Karpas-422 (cell line): ENCODE results near the gene ST7. TPM values are rescaled to one million over a fixed set of nuclear protein-coding genes. Genes with fewer than 3 reads are reported as not detected.

ENCODE experiments used
- DNase-seq: peaks from one replicate; pipeline ENCODE4 v3.0.0-alpha.2; 2015
- H2AFZ ChIP-seq: fragments of 200-600 bp; sonication (generic); 2 replicates; pipeline ENCODE4 v1.6.1; 2014; ENCODE audit warnings: antibody characterized with exemption, low read length, mixed read lengths
- H3K27ac ChIP-seq: fragments of 200-600 bp; sonication (generic); 2 replicates; pipeline ENCODE4 v1.5.1; 2014; ENCODE audit warnings: mild to moderate bottlenecking, low read length, moderate library complexity
- H3K27me3 ChIP-seq: fragments of 200-600 bp; sonication (generic); 2 replicates; pipeline ENCODE4 v1.6.1; 2014; ENCODE audit warnings: low read length, mixed read lengths
- H3K36me3 ChIP-seq: fragments of 200-600 bp; sonication (generic); 2 replicates; pipeline ENCODE4 v1.6.1; 2014; ENCODE audit warnings: low read length, mixed read lengths; ENCODE audit not compliant: insufficient read depth
- H3K4me1 ChIP-seq: fragments of 200-600 bp; sonication (generic); 2 replicates; pipeline ENCODE4 v1.6.1; 2014; ENCODE audit warnings: mild to moderate bottlenecking, low read length, mixed read lengths
- H3K4me2 ChIP-seq: fragments of 200-600 bp; sonication (generic); 2 replicates; pipeline ENCODE4 v1.6.1; 2014; ENCODE audit warnings: low read length, low read depth, mild to moderate bottlenecking; ENCODE audit not compliant: poor library complexity, severe bottlenecking
- H3K4me3 ChIP-seq: fragments of 200-600 bp; sonication (generic); 2 replicates; pipeline ENCODE4 v1.5.1; 2014; ENCODE audit warnings: mild to moderate bottlenecking, antibody characterized with exemption, low read length, mixed read lengths
- H3K79me2 ChIP-seq: fragments of 200-600 bp; sonication (generic); 2 replicates; pipeline ENCODE4 v1.6.1; 2014; ENCODE audit warnings: mild to moderate bottlenecking, low read length, mixed read lengths
- H3K9ac ChIP-seq: fragments of 200-600 bp; sonication (generic); 2 replicates; pipeline ENCODE4 v1.6.0; 2014; ENCODE audit warnings: low read length
- H3K9me2 ChIP-seq: fragments of 200-600 bp; sonication (generic), shearing (Covaris generic); replicated peaks from 2 replicates; pipeline ENCODE4 v1.6.0; 2014; ENCODE audit warnings: mild to moderate bottlenecking, low read length, moderate library complexity; ENCODE audit not compliant: insufficient read depth
- H3K9me3 ChIP-seq: fragments of 300-700, 200-600 bp; sonication (generic); 2 replicates; pipeline ENCODE4 v1.6.1; 2014; ENCODE audit warnings: low read length, mixed read lengths
- H4K20me1 ChIP-seq: fragments of 200-600 bp; sonication (generic); 2 replicates; pipeline ENCODE4 v1.6.1; 2014; ENCODE audit warnings: mild to moderate bottlenecking, antibody characterized with exemption, low read length, low read depth; ENCODE audit not compliant: insufficient read depth
- total RNA-seq: library from RNA; depleted of rRNA; stranded (reverse); fragments of >200 nt; shearing (Covaris generic); gene quantifications from 2 replicates; pipeline ENCODE4 v1.2.3, GENCODE V29; 2014; ENCODE audit warnings: low replicate concordance

ST7 gene
- total RNA-seq, 1 experiment from 2014 or later = 4.6 TPM

DNA sequence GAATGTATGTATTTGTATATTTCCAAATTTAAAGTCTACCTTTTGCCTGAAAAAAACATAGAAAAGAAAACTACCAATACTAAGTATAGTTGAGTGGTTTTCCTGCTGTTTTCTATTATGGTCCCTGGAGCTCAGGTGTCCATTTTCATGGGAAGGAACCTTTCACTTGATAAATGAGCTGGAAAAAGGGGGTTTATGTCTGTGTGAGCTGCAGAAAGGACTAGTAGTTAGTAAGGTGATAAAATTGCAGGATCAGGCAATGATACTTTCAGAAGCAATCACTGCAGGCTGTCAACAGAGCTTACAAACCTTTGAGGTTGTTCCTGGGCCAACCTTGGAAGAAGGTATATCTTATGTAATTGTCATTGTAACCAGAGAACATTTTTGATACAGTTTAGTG is 48.0 kb downstream of the ST7 start:
- no peaks in the 10 kb centered on the region for H3K79me2 ChIP-seq

DNA sequence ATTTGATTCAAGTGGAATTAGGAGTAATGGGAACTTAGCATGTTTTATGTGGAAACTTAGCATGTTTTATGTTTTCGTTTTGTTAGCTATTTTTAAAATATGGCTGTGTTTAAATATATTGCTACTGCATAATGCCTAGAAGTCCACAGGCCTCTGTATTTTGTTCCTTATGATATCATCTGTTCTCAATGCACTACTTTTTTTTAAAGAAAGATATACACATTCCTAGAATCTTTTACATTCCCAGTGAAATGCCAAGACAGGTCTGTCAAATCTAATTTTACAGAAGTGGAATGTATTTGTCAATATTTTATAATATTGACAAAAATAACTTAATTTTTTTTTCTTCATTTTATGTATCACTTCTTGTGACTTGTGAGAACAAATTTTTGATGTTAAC is 51.6 kb downstream of the ST7 start:
- Histone ChIP-seq H3K4me1 (no peaks in the 10 kb centered on the region), H3K27ac (no peak overlapping the region), H3K9me2 (no peaks in the 10 kb centered on the region), H3K4me2 (no peak overlapping the region), H2AFZ (no peak overlapping the region), H3K36me3 (no peaks in the 10 kb centered on the region), H4K20me1 (no peaks in the 10 kb centered on the region), H3K9me3 (no peaks in the 10 kb centered on the region), H3K79me2 (no peaks in the 10 kb centered on the region), H3K27me3 (no peaks in the 10 kb centered on the region), H3K4me3 (no peak overlapping the region), H3K9ac (no peak overlapping the region)
- no peak for DNase-seq

More for the DNA sequence above, 48.0 kb downstream of the ST7 start:
- no peaks in the 10 kb centered on the region for H3K9me2 ChIP-seq
- no peaks in the 10 kb centered on the region for H3K27me3 ChIP-seq
- no peaks in the 10 kb centered on the region for H3K36me3 ChIP-seq
- H3K27ac ChIP-seq = no peak overlapping the region
- H3K9me3 ChIP-seq = no peaks in the 10 kb centered on the region
- H3K4me1 ChIP-seq = no peaks in the 10 kb centered on the region
- DNase-seq = no peak
- H4K20me1 ChIP-seq = no peaks in the 10 kb centered on the region
- H3K9ac ChIP-seq = no peak overlapping the region
- H3K4me2 ChIP-seq = no peak overlapping the region
- H2AFZ ChIP-seq = no peak overlapping the region
- no peak overlapping the region for H3K4me3 ChIP-seq

DNA sequence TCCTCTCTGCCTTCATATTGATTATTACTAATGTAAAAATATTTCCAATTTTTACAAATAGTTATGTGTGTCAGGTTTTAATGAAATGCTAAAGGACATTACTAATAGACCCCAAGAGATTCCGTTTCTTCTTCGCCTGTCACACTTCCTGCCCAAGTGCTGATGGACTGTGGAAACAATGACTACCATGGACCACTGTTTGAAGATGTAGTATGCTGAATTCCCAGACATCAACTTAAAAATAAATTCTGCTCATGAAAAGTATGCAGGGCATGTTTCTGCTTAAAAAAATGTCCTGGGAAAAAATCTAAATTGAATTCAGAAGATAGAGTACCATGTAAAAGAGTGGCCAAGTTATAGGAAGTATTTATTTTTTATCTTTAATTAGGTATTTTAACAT is 52.1 kb downstream of the ST7 start:
- H3K79me2 ChIP-seq = no peaks in the 10 kb centered on the region
- no peaks in the 10 kb centered on the region for H3K9me3 ChIP-seq
- no peak overlapping the region for H3K4me3 ChIP-seq
- H2AFZ ChIP-seq = no peak overlapping the region
- no peak overlapping the region for H3K4me2 ChIP-seq
- H3K27me3 ChIP-seq = no peaks in the 10 kb centered on the region
- H4K20me1 ChIP-seq = no peaks in the 10 kb centered on the region
- no peak overlapping the region for H3K9ac ChIP-seq
- no peaks in the 10 kb centered on the region for H3K9me2 ChIP-seq
- H3K4me1 ChIP-seq = no peaks in the 10 kb centered on the region
- DNase-seq = no peak
- no peaks in the 10 kb centered on the region for H3K36me3 ChIP-seq
- no peak overlapping the region for H3K27ac ChIP-seq

DNA sequence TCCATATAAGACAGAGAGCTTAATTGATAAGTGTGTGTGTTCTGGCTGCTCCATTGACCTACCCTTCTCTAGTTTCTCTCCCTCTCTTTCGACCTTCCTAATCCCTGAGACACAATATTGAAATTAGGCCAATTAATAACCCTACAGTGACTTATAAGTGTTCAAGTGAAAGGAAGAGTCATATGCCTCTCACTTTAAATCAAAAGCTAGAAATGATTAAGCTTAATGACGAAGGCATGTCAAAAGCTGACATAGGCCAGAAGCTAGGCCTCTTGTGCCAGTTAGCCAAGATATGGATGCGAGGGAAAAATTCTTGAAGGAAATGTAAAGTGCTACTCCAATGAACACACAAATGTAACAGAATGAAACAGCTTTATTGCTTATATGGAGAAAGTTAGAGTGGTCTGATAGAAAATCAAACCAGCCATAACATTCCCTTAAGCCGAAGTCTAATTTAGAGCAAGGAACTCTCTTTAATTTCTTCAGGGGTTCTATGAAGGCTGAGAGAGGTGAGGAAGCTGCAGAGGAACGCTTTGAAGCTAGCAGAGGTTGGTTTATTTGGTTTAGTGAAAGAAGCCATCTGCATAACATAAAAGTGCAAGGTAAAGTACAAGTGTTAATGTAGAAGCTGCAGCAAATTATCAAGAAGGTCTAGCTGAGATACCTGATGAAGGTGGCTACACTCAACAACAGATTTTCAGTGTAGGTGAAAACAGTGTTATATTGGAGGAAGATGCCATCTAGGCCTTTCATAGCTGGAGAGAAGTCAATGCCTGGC is 53.8 kb downstream of the ST7 start:
- Histone ChIP-seq H3K9ac (no peak overlapping the region), H4K20me1 (no peaks in the 10 kb centered on the region), H3K4me2 (no peak overlapping the region), H3K36me3 (no peaks in the 10 kb centered on the region), H3K27ac (no peak overlapping the region), H3K9me2 (no peaks in the 10 kb centered on the region), H3K4me3 (no peak overlapping the region), H3K27me3 (no peaks in the 10 kb centered on the region), H3K4me1 (no peaks in the 10 kb centered on the region), H2AFZ (no peak overlapping the region), H3K9me3 (no peaks in the 10 kb centered on the region), H3K79me2 (no peaks in the 10 kb centered on the region)
- no peak for DNase-seq

DNA sequence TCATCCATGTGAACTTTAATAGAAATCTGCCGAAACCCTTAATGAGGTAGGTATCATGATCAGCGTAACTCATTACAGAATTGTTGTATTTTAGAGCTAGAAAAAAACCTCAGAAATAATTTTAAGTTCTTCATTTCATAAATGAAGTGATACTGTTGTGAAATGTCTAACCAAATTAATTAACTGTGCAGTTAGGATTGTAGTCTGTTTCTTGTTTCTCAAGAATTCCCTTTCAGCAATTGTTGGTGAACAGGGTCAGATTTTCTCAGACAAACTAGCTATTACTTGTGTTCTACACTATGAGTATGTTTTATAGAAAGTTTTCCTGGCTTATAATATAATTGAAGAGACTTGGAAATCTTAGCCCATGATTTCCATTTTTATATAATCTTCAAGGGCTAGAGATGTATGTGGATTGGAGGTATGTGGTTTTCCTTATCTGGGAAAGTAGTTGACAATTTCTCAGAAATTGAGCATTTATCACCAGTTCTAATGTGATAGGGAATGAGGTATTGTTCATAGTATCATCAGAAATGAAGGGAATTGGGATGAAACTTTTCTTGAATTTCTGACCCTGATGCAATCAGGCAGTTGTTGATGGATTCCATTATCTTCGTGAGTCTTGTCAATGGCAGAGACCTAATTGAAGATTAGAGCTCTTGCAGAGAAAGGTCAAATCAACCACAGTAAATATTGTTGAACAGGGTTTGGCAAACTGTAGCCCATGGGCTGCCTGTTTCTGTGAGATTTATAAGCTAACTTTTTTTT is 55.0 kb downstream of the ST7 start:
- Histone ChIP-seq H3K4me1 (no peaks in the 10 kb centered on the region), H3K27ac (no peak overlapping the region), H4K20me1 (no peaks in the 10 kb centered on the region), H3K79me2 (no peaks in the 10 kb centered on the region), H2AFZ (no peak overlapping the region), H3K36me3 (no peaks in the 10 kb centered on the region), H3K4me2 (no peak overlapping the region), H3K9me3 (no peaks in the 10 kb centered on the region), H3K4me3 (no peak overlapping the region), H3K27me3 (no peaks in the 10 kb centered on the region), H3K9me2 (no peaks in the 10 kb centered on the region), H3K9ac (no peak overlapping the region)
- no peak for DNase-seq

DNA sequence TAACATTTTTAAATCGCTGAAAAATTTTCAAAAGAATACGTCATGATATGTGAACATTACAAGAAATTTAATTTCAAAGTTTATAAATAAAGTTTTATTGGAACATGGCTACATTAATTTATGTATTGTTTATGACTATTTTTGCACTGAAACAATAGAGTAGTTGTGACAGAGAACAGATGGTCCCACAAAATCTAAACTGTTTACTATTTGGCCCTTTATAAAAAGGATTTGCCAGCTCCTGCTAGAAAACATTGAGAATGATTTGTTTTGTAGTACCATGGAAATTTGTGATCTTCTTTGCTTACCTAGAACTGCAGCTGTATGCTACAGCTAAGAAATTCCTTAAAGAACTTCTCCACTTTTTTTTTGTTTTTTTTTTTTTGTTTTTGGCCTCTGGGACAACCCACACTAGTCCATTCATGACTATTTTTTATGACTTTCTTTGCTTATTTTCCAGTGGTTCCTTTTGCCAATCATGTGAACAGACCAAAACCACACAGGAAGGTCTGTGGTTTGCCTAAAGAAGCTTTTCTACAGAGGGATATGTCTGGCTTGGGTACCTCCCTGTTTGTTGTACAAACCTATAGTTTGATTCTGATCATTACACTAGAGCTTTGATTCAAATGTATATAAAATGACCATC is 55.7 kb downstream of the ST7 start:
- Histone ChIP-seq H3K4me1 (no peaks in the 10 kb centered on the region), H3K27ac (no peak overlapping the region), H3K9me3 (no peaks in the 10 kb centered on the region), H3K9ac (no peak overlapping the region), H4K20me1 (no peaks in the 10 kb centered on the region), H3K9me2 (no peaks in the 10 kb centered on the region), H2AFZ (no peak overlapping the region), H3K4me2 (no peak overlapping the region), H3K79me2 (no peaks in the 10 kb centered on the region), H3K36me3 (no peaks in the 10 kb centered on the region), H3K4me3 (no peak overlapping the region), H3K27me3 (no peaks in the 10 kb centered on the region)
- DNase-seq = no peak

GRCh38 chr7:117009705-117010361 is 56.5 kb downstream of the ST7 start:
- Histone ChIP-seq H4K20me1 (no peaks in the 10 kb centered on the region), H3K9me2 (no peaks in the 10 kb centered on the region), H3K27me3 (no peaks in the 10 kb centered on the region), H3K79me2 (no peaks in the 10 kb centered on the region), H3K9me3 (no peaks in the 10 kb centered on the region), H3K4me1 (no peaks in the 10 kb centered on the region), H3K27ac (no peak overlapping the region), H2AFZ (no peak overlapping the region), H3K36me3 (no peaks in the 10 kb centered on the region), H3K4me2 (no peak overlapping the region), H3K9ac (no peak overlapping the region), H3K4me3 (no peak overlapping the region)
- DNase-seq = no peak
